BJ (cell line): Measurements from ENCODE around the gene CTTN. TPM values are rescaled to one million over a fixed set of nuclear protein-coding genes. Genes with fewer than 3 reads are reported as not detected.
"Not testable (repeated sequence)": the region's sequence is repeated elsewhere in the genome, so short reads cannot be mapped to it uniquely, and the experiment has no call there.

Experiments used
- CTCF ChIA-PET: fragments of 350-600 bp; formaldehyde crosslinking; extraction: SDS; loops from one replicate; lab custom pipeline; 2021; ENCODE audit warnings: antibody characterized with exemption, inconsistent platforms; lab: Yijun Ruan, JAX
- POLR2A ChIA-PET: fragments of 300-600 bp; sonication (Branson Sonifier 250); formaldehyde crosslinking; extraction: SDS; loops from one replicate; lab custom pipeline; 2021; ENCODE audit warnings: antibody characterized with exemption; lab: Charles Lee
- DNase-seq: peaks from one replicate; pipeline ENCODE4 v3.0.0-alpha.2; 2011; ENCODE audit warnings: low read depth
- H3K27me3 ChIP-seq: 2 replicates; pipeline ENCODE4 v1.6.0; 2011; ENCODE audit warnings: low read length; ENCODE audit not compliant: control insufficient read depth, insufficient read depth
- H3K36me3 ChIP-seq: 2 replicates; pipeline ENCODE4 v1.5.1; 2011; ENCODE audit warnings: low read length; ENCODE audit not compliant: control insufficient read depth, insufficient read depth
- H3K4me3 ChIP-seq: 2 replicates; pipeline ENCODE4 v1.5.1; 2011; ENCODE audit warnings: low read depth, mild to moderate bottlenecking, control low read depth, low read length
- CTCF ChIP-seq: IDR thresholded peaks from 2 replicates; pipeline ENCODE4 v1.5.1; 2011; ENCODE audit warnings: low read depth, mild to moderate bottlenecking, control low read depth, inconsistent platforms, low read length, moderate library complexity; ENCODE audit not compliant: insufficient read depth
- polyA plus RNA-seq: library from polyadenylated mRNA; depleted of rRNA; stranded (reverse); fragments of >200 nt; gene quantifications from 2 replicates; pipeline ENCODE4 v1.2.3, GENCODE V29; 2011

CTTN gene
- polyA plus RNA-seq, 1 experiment, result 166 TPM

- H3K4me3 ChIP-seq, result no peak overlapping the region
- no peak for DNase-seq
- ChIA-PET CTCF (no interaction called here), POLR2A (no interaction called here)
- no peaks in the 10 kb centered on the region for H3K36me3 ChIP-seq
- TF ChIP-seq CTCF, result no peak
- no peaks in the 10 kb centered on the region; the same call in 1 of the 2 replicates for H3K27me3 ChIP-seq
Measured at GRCh38 chr11:70445091-70445490, 46.8 kb downstream of the CTTN start.

GRCh38 chr11:70445605-70446004 is 47.3 kb downstream of the CTTN start:
- no peak for DNase-seq
- H3K4me3 ChIP-seq, result no peak overlapping the region
- CTCF ChIA-PET, result interaction anchor here (1.0 kb wide), 1 partner anchor 21 kb away, joined by 3 read pairs; no protein-coding TSS in a partner anchor
- no peak for TF ChIP-seq CTCF
- no peaks in the 10 kb centered on the region; the same call in 1 of the 2 replicates for H3K27me3 ChIP-seq
- no peaks in the 10 kb centered on the region for H3K36me3 ChIP-seq
- POLR2A ChIA-PET, result no interaction called here

DNA sequence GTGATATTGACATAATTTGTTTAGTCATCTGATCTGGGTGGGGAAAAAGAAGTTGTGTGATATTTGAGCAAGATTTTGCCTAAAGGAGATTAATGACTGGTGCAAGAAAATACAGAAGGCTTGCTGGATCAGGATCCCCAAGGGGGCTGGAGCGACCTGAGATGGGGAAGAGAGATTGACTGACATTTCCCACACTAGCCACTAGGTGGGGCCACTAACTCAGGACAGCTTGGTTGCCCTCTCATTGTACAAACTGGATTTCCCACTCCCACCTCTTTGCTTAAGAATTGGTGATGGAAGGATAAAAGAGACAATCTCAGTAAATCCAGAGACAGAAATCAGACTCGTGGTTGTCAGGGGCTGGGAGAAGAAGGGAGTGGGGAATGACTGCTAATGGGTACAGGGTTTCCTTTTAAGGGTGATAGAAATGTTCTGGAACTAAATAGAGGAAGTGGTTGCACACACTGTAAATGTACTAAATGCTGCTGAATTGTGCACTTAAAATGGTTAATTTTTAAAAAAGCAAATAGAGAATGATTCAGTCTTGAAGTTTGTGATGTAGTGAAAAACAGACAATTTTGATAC is 50.7 kb downstream of the CTTN start:
- CTCF ChIA-PET, result no interaction called here
- no peak for DNase-seq
- TF ChIP-seq CTCF, result peak; percentile 50

GRCh38 chr11:70454197-70454767 is 56.0 kb downstream of the CTTN start:
- no peaks in the 10 kb centered on the region for H3K36me3 ChIP-seq
- no peak overlapping the region for H3K4me3 ChIP-seq
- H3K27me3 ChIP-seq, result no peaks in the 10 kb centered on the region
- no peak for DNase-seq
- TF ChIP-seq CTCF, result no peak
- ChIA-PET POLR2A (interaction anchor here (0.6 kb wide), 1 partner anchor 746 kb away, joined by 13 read pairs; no protein-coding TSS in a partner anchor), CTCF (interaction anchor here (1.2 kb wide), 2 partner anchors 39 to 302 kb away, joined by 3 to 4 read pairs; no protein-coding TSS in a partner anchor)

More for the DNA sequence above, 50.7 kb downstream of the CTTN start:
- POLR2A ChIA-PET, result no interaction called here
- Histone ChIP-seq H3K36me3 (no peaks in the 10 kb centered on the region), H3K4me3 (no peak overlapping the region), H3K27me3 (no peaks in the 10 kb centered on the region; the same call in 1 of the 2 replicates)

DNA sequence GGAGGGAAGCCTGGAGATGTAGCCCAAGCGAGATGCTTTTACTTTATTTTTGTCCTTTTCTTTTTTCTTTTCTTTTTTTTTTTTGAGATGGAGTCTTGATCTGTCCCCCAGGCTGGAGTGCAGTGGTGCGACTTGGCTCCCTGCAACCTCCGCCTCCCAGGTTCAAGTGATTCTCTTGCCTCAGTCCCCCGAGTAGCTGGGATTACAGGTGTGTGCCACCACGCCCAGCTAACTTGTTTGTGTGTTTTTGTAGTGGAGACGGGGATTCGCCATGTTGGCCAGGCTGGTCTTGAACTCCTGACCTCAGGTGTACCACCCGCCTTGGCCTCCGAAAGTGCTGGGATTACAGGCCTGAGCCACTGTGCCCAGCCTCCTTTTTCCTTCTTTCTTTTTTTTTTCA is 56.5 kb downstream of the CTTN start:
- H3K4me3 ChIP-seq, DNase-seq, H3K27me3 ChIP-seq, H3K36me3 ChIP-seq, POLR2A ChIA-PET: not testable (repeated sequence)
- CTCF ChIA-PET, result interaction anchor here (1.2 kb wide), 2 partner anchors 39 to 301 kb away, joined by 3 to 4 read pairs; no protein-coding TSS in a partner anchor
